NCI-H345 treated with DMSO at 0.1 percent for 48 hours (cell line): ENCODE data around the gene SLC13A4.
"Not testable (repeated sequence)": the region's sequence is repeated elsewhere in the genome, so short reads cannot be mapped to it uniquely, and the experiment has no call there.

Experiments used
- DNase-seq: peaks from one replicate; lab custom pipeline; 2025; ENCODE audit not compliant: unreplicated experiment; lab: John Stamatoyannopoulos, UW

SLC13A4 gene

GRCh38 chr7:135697276-135698049, 30.5 kb downstream of the SLC13A4 start:
- DNase-seq: no peak

GRCh38 chr7:135693558-135693957, 34.4 kb downstream of the SLC13A4 start:
- no peak for DNase-seq

GRCh38 chr7:135692606-135693005, 35.4 kb downstream of the SLC13A4 start:
- DNase-seq: not testable (repeated sequence)

DNA sequence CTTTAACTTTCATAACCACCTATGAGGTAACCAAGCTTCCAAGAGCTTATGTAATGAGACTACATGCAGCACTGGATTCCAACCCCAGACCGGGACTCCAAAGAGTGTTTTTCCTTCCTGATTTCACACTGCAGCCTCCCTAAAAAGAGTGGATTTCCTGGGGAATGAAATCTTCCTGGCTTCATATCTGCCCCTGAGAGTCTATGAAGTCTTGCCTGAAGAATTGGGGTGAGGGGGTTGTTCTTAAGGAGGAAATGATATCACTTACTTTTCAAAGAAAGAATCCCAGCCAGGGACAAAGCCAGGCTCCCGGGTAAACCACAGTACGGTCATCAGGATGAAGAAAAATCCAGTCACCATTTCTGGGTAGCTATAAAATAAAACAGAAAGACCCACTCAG, 35.9 kb downstream of the SLC13A4 start:
- no peak for DNase-seq

GRCh38 chr7:135690566-135690965, 37.4 kb downstream of the SLC13A4 start:
- DNase-seq: no peak

DNA sequence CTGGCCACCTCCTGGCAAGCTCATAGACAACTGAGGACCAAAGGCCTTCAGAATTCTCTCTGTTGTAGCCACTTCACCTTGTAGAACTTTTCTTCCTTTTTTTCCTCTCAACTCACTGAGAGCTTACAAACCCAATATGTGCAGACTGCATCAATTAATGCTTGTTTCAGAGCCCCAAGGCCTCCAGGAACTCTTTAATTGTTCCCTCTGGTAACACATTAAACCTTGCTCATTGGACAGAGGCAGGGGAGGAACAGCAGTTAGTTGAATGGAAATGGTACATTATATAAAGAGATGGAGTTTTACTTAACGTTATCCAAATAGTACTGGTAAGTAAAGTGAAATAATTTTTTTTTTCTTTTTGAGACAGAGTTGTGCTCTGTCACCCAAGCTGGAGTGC, 40.5 kb downstream of the SLC13A4 start:
- no peak for DNase-seq

- DNase-seq: no peak
Observed at GRCh38 chr7:135685306-135686084, 42.5 kb downstream of the SLC13A4 start.

DNA sequence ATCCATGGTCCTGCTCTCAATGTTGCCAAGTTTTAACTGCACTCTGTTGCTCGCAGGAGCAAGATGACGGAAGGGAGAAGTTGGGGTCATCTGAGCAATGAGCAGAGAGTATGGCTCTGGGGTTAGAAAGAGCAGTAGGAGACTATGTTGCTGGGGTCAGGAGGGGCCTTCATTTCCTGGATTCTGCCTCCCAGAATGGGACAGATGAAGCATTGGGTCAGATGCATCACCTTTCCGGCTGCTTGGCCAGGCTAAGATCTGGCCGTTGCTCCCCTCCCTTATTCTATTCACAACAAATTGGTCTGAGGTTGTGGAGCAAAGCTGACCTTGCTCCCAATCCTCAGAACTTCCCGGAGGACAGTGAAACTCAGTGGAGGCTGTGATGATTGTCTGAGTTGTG, 43.3 kb downstream of the SLC13A4 start:
- no peak for DNase-seq

- DNase-seq: no peak
Observed at GRCh38 chr7:135684136-135684535, 43.9 kb downstream of the SLC13A4 start.

DNA sequence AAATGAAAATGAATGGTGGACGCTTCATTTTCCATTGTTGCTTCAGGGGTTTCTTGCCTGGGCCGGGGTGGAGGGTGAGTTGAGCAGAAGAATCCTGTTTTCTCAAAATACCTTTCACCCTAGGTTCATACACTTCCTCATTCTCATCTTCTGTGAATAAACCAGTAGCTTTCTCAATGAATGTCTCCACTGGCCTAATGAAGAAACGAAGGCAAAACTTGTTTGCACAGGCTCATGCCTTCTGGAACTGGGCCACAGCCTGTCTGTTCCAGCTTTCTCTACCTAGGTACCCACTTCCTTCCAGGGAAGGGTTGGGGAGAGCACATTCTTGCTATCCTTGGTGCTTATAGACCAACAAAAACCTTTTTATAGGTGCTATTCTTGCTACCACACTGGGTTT, 44.4 kb downstream of the SLC13A4 start:
- no peak for DNase-seq

- no peak for DNase-seq
Observed at GRCh38 chr7:135682191-135682590, 45.8 kb downstream of the SLC13A4 start.

DNA sequence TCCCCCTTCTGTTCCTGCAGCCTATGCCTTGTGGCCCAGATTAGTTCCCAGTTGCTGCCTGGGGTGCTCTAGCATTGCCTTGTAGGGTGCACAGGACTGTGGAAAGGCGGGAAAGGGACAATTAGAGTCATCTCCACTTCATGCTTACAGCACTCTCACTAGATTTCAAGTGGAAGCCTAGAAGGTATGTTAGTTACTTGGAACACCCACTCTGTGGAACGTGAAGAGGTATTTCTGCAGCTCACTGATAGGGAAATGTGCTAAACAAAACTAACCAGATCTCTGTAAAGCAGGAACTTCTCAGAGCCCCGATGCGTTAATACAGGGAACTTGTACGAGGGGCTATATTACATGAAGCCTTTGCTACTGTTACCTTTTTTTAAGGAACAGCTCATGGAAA, 46.2 kb downstream of the SLC13A4 start:
- no peak for DNase-seq

- no peak for DNase-seq
Observed at GRCh38 chr7:135678612-135679575, 49.1 kb downstream of the SLC13A4 start.

DNA sequence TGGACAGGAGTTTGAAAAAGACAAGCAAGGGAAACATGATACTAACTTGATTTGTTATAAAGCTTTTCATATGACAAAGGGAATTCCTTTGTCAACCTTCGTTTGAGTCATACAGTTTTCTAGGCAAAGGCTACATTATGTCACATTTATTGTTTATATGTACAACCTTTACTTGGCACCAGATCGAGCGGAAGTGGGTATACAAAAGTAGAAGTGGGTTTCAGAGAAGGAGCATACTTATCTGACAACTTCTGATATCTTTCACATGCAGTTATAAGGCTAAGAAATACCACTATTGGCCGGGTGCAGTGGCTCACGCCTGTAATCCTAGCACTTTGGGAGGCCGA, 54.7 kb downstream of the SLC13A4 start:
- no peak for DNase-seq

- DNase-seq: peak; percentile 21
Observed at GRCh38 chr7:135672560-135673359, 55.2 kb downstream of the SLC13A4 start.

- no peak for DNase-seq
Observed at GRCh38 chr7:135670179-135670578, 57.8 kb downstream of the SLC13A4 start.

GRCh38 chr7:135669774-135670173, 58.2 kb downstream of the SLC13A4 start:
- DNase-seq: no peak

- not testable (repeated sequence) for DNase-seq
Observed at GRCh38 chr7:135668852-135669395, 59.1 kb downstream of the SLC13A4 start.

GRCh38 chr7:135667626-135668025, 60.4 kb downstream of the SLC13A4 start:
- not testable (repeated sequence) for DNase-seq

DNA sequence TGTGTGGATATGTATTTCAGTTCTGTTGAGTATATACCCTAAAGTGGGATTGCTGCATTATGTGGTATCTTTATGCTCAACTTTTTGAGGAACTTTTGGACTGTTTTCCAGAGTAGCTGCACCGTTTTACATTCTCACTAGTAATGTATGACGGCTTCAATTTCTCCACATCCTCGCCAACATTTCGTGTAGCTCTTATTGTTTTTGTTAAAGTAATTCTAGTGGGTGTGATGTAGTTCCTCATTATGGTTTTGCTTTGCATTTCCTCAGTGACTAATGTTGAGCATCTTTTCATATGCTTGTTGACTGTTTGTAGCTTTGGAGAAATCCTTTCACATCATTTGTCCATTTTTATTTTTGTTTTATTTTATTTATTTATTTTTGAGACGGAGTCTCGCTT, 61.1 kb downstream of the SLC13A4 start:
- DNase-seq: no peak
